ENCODE measurements around the gene MCTP1.

MCTP1 gene

GRCh38 chr5:95045181-95045965, 239.5 kb downstream of the MCTP1 start:
- H3K9me3 Mint-ChIP-seq, result no peaks in the 10 kb centered on the region
- H3K4me1 Mint-ChIP-seq (ENCODE audit: low read depth), result no peaks in the 10 kb centered on the region
- H3K4me3 Mint-ChIP-seq, result no peak overlapping the region
- H3K36me3 Mint-ChIP-seq (ENCODE audit: low read depth), result no peaks in the 10 kb centered on the region
- no peak overlapping the region for H3K27ac Mint-ChIP-seq
- H3K27me3 Mint-ChIP-seq (ENCODE audit: low read depth), result no peaks in the 10 kb centered on the region

- no peaks in the 10 kb centered on the region for H3K9me3 Mint-ChIP-seq
Observed at GRCh38 chr5:95044096-95044495, 240.8 kb downstream of the MCTP1 start.

GRCh38 chr5:95043648-95044047, 241.2 kb downstream of the MCTP1 start:
- no peaks in the 10 kb centered on the region for H3K36me3 Mint-ChIP-seq (ENCODE audit: low read depth)
- H3K9me3 Mint-ChIP-seq, result no peaks in the 10 kb centered on the region
- H3K27ac Mint-ChIP-seq, result no peak overlapping the region
- H3K27me3 Mint-ChIP-seq (ENCODE audit: low read depth), result no peaks in the 10 kb centered on the region
- no peak overlapping the region for H3K4me3 Mint-ChIP-seq
- no peaks in the 10 kb centered on the region for H3K4me1 Mint-ChIP-seq (ENCODE audit: low read depth)

More at GRCh38 chr5:95044096-95044495, 240.8 kb downstream of the MCTP1 start:
- H3K27ac Mint-ChIP-seq, result no peak overlapping the region
- no peaks in the 10 kb centered on the region for H3K4me1 Mint-ChIP-seq (ENCODE audit: low read depth)
- H3K36me3 Mint-ChIP-seq (ENCODE audit: low read depth), result no peaks in the 10 kb centered on the region
- no peak overlapping the region for H3K4me3 Mint-ChIP-seq
- H3K27me3 Mint-ChIP-seq (ENCODE audit: low read depth), result no peaks in the 10 kb centered on the region

GRCh38 chr5:95043234-95043633, 241.7 kb downstream of the MCTP1 start:
- Mint-ChIP-seq H3K4me3 (no peak overlapping the region), H3K27ac (no peak overlapping the region), H3K27me3 (ENCODE audit: low read depth) (no peaks in the 10 kb centered on the region)

DNA sequence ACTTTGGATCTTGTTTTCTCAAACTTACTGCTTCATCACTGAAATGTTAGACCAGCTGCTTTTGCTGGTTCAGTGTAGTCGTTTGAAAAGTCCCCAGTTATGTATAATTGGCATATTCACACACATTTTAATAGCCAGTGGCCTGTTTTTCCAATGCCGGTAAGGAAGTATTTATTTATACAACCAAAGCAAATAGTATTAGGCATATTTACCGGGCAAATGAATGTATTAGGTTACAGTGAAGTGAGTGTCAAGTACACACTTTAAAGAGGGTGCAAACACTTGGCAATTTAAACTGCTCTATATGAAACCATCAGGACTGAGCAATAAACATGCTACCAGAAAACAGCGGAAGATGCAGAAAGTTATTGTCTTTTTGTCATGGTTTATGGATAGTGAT, 242.9 kb downstream of the MCTP1 start:
- Mint-ChIP-seq H3K9me3 (no peaks in the 10 kb centered on the region), H3K4me3 (no peak overlapping the region), H3K27me3 (ENCODE audit: low read depth) (no peaks in the 10 kb centered on the region), H3K27ac (no peak overlapping the region), H3K4me1 (ENCODE audit: low read depth) (no peaks in the 10 kb centered on the region), H3K36me3 (ENCODE audit: low read depth) (no peaks in the 10 kb centered on the region)

More at GRCh38 chr5:95043234-95043633, 241.7 kb downstream of the MCTP1 start:
- Mint-ChIP-seq H3K9me3 (no peaks in the 10 kb centered on the region), H3K4me1 (ENCODE audit: low read depth) (no peaks in the 10 kb centered on the region), H3K36me3 (ENCODE audit: low read depth) (no peaks in the 10 kb centered on the region)

- H3K27me3 Mint-ChIP-seq (ENCODE audit: low read depth), result peaks cover 6% of the 10 kb centered on the region
Observed at GRCh38 chr5:95035891-95036685, 248.8 kb downstream of the MCTP1 start.

DNA sequence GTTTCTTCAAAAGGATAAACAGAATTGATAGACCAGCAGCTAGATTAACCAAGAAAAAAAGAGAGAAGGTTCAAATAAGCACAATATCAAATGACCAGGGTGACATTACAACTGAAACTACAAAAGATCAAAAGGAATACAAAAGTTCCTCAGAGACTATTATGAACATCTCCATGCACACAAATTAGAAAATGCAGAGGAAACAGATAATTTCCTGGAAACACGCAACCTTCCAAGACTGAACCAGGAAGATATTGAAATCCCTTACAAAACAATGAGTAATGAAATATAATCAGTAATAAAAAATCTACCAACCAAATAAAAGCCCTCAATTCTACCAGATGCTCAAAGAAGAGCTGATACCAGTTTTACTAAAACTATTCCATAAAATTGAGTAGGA, 252.1 kb downstream of the MCTP1 start:
- Mint-ChIP-seq H3K27ac (no peak overlapping the region), H3K4me1 (ENCODE audit: low read depth) (peaks cover 2% of the 10 kb centered on the region), H3K27me3 (ENCODE audit: low read depth) (peaks cover 6% of the 10 kb centered on the region), H3K36me3 (ENCODE audit: low read depth) (no peaks in the 10 kb centered on the region), H3K4me3 (no peak overlapping the region), H3K9me3 (no peaks in the 10 kb centered on the region)

More at GRCh38 chr5:95035891-95036685, 248.8 kb downstream of the MCTP1 start:
- no peaks in the 10 kb centered on the region for H3K36me3 Mint-ChIP-seq (ENCODE audit: low read depth)
- H3K4me1 Mint-ChIP-seq (ENCODE audit: low read depth), result no peaks in the 10 kb centered on the region
- no peaks in the 10 kb centered on the region for H3K9me3 Mint-ChIP-seq
- H3K27ac Mint-ChIP-seq, result no peak overlapping the region
- no peak overlapping the region for H3K4me3 Mint-ChIP-seq

- H3K9me3 Mint-ChIP-seq, result no peaks in the 10 kb centered on the region
- H3K27ac Mint-ChIP-seq, result no peak overlapping the region
- H3K27me3 Mint-ChIP-seq (ENCODE audit: low read depth), result peaks cover 6% of the 10 kb centered on the region
- H3K36me3 Mint-ChIP-seq (ENCODE audit: low read depth), result no peaks in the 10 kb centered on the region
- peaks cover 12% of the 10 kb centered on the region for H3K4me1 Mint-ChIP-seq (ENCODE audit: low read depth)
- H3K4me3 Mint-ChIP-seq, result no peak overlapping the region
Observed at GRCh38 chr5:95029569-95030366, 255.1 kb downstream of the MCTP1 start.

DNA sequence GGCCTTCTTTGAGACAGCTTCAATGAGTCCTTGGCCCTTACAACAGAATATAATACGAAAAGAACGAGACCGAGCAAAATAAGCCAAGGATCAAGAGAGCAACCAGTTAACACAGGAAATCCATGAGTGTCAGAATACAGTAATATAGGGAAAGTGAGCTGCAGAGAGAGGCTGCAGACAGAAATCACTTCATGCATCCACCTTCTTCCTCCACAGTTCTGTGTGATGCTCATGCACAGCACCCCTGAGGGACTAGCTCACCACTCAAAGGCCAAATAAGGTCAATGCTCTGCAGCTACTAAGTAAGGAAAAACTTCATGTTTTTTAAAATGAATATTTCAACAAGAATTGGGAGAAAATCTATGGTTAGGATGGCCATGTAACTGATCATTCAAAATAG, 257.1 kb downstream of the MCTP1 start:
- no peaks in the 10 kb centered on the region for H3K36me3 Mint-ChIP-seq (ENCODE audit: low read depth)
- no peak overlapping the region for H3K4me3 Mint-ChIP-seq
- peaks cover 5% of the 10 kb centered on the region for H3K27me3 Mint-ChIP-seq (ENCODE audit: low read depth)
- peaks cover 16% of the 10 kb centered on the region for H3K4me1 Mint-ChIP-seq (ENCODE audit: low read depth)
- H3K27ac Mint-ChIP-seq, result peak overlapping the region; percentile 21
- no peaks in the 10 kb centered on the region for H3K9me3 Mint-ChIP-seq

- peak overlapping the region; percentile 27 for H3K27ac Mint-ChIP-seq
- no peaks in the 10 kb centered on the region for H3K27me3 Mint-ChIP-seq (ENCODE audit: low read depth)
- no peak overlapping the region for H3K4me3 Mint-ChIP-seq
- no peaks in the 10 kb centered on the region for H3K9me3 Mint-ChIP-seq
- no peaks in the 10 kb centered on the region for H3K36me3 Mint-ChIP-seq (ENCODE audit: low read depth)
- H3K4me1 Mint-ChIP-seq (ENCODE audit: low read depth), result peaks cover 17% of the 10 kb centered on the region
Observed at GRCh38 chr5:95027151-95027721, 257.7 kb downstream of the MCTP1 start.

GRCh38 chr5:95026718-95027117, 258.2 kb downstream of the MCTP1 start:
- H3K4me1 Mint-ChIP-seq (ENCODE audit: low read depth), result peaks cover 17% of the 10 kb centered on the region
- H3K9me3 Mint-ChIP-seq, result no peaks in the 10 kb centered on the region
- H3K27me3 Mint-ChIP-seq (ENCODE audit: low read depth), result no peaks in the 10 kb centered on the region
- H3K4me3 Mint-ChIP-seq, result no peak overlapping the region
- no peaks in the 10 kb centered on the region for H3K36me3 Mint-ChIP-seq (ENCODE audit: low read depth)
- no peak overlapping the region for H3K27ac Mint-ChIP-seq

DNA sequence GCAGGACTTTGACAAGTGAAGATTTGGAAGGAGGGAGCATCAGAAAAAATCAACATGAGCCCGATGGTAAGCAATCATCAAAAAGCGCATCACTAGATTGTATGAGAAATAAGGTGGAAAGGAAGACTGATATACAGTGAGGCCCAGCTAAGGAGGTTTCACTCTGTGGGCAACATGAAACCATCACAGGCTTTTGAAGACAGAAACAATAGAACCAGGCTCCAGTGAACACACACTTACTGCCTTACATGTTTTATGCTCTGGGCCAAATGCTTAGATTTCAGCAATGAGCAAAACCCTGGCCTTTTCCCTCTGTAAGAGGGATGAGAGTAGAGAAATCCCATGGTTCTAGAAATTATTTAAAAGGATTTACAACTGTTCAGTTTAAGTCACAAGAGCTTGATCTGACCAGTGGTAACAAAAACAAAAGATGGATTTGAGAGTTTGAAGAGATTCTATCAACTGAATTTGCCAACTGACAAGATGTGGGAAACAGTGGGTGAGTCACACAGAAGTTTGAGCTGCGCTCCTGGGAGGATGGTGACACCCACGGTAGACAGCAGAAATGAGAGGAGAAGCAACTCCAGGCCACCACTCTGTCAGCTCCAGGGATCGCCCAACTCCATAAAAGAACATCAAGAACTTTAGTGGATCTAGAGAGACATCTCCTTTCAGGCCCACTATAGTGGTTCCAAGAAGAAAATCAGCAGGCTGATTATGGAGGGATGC, 261.8 kb downstream of the MCTP1 start:
- H3K4me3 Mint-ChIP-seq, result no peak overlapping the region
- H3K4me1 Mint-ChIP-seq (ENCODE audit: low read depth), result peaks cover 17% of the 10 kb centered on the region
- no peak overlapping the region for H3K27ac Mint-ChIP-seq
- H3K36me3 Mint-ChIP-seq (ENCODE audit: low read depth), result no peaks in the 10 kb centered on the region
- no peaks in the 10 kb centered on the region for H3K9me3 Mint-ChIP-seq
- H3K27me3 Mint-ChIP-seq (ENCODE audit: low read depth), result no peaks in the 10 kb centered on the region

DNA sequence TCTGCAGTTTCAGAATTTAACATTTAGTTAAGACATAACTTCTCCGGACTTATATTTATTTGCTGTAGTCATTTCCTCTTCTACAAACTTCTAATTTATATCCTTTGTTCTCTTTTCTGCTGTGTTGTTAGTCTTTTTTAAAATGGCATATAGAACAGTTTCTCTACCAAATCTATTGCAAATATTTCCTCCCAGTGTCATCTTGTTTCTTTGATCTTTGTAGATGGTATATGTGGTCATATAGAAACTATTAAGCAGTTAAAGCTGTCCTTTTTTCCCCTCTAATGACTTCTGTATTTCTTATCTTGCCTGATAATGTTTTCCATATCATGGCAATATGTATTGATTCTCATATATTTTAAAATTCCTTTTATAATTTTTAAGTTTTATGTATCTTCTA, 264.5 kb downstream of the MCTP1 start:
- Mint-ChIP-seq H3K36me3 (ENCODE audit: low read depth) (no peaks in the 10 kb centered on the region), H3K4me1 (ENCODE audit: low read depth) (peaks cover 5% of the 10 kb centered on the region), H3K9me3 (no peaks in the 10 kb centered on the region), H3K4me3 (no peak overlapping the region), H3K27ac (no peak overlapping the region), H3K27me3 (ENCODE audit: low read depth) (no peaks in the 10 kb centered on the region)

- Mint-ChIP-seq H3K9me3 (no peaks in the 10 kb centered on the region), H3K27me3 (ENCODE audit: low read depth) (no peaks in the 10 kb centered on the region), H3K36me3 (ENCODE audit: low read depth) (no peaks in the 10 kb centered on the region), H3K4me1 (ENCODE audit: low read depth) (peaks cover 5% of the 10 kb centered on the region), H3K4me3 (no peak overlapping the region), H3K27ac (no peak overlapping the region)
Observed at GRCh38 chr5:95018946-95019345, 265.9 kb downstream of the MCTP1 start.
